Endodermal cell (in vitro differentiated cells): Measurements from ENCODE around the gene SYNPO2L. TPM values are rescaled to one million over a fixed set of nuclear protein-coding genes. Genes with fewer than 3 reads are reported as not detected.

Experiments used
- DNase-seq: peaks from one replicate; pipeline ENCODE4 v3.0.0-alpha.2; 2017
- H3K27ac ChIP-seq: 2 replicates; pipeline ENCODE4 v1.5.1; 2013; ENCODE audit warnings: mild to moderate bottlenecking, low read depth, low read length, moderate library complexity
- H3K27me3 ChIP-seq: 2 replicates; pipeline ENCODE4 v1.6.1; 2013; ENCODE audit warnings: mild to moderate bottlenecking, low read length, moderate library complexity; ENCODE audit not compliant: insufficient read depth, control insufficient read depth, poor library complexity, severe bottlenecking
- H3K36me3 ChIP-seq: 2 replicates; pipeline ENCODE4 v1.7.0; 2013; ENCODE audit warnings: mild to moderate bottlenecking, low read length, moderate library complexity; ENCODE audit not compliant: control insufficient read depth, insufficient read depth
- H3K4me1 ChIP-seq: one replicate; pipeline ENCODE4 v1.7.0; 2013; ENCODE audit warnings: low read length; ENCODE audit not compliant: control insufficient read depth, insufficient read depth
- H3K4me3 ChIP-seq: 2 replicates; pipeline ENCODE4 v1.5.1; 2013; ENCODE audit warnings: mild to moderate bottlenecking, low read length, moderate library complexity
- H3K9ac ChIP-seq: 2 replicates; pipeline ENCODE4 v1.6.1; 2013; ENCODE audit warnings: mild to moderate bottlenecking, low read length, moderate library complexity; ENCODE audit not compliant: poor library complexity, severe bottlenecking; ENCODE audit errors: extremely low read depth
- H3K9me3 ChIP-seq: 2 replicates; pipeline ENCODE4 v1.6.1; 2013; ENCODE audit warnings: mild to moderate bottlenecking, low read length, moderate library complexity; ENCODE audit not compliant: control insufficient read depth
- H3K27ac Mint-ChIP-seq: 2 replicates; pipeline ENCODE4 v1.8.0; 2020; ENCODE audit warnings: mixed read lengths
- H3K27me3 Mint-ChIP-seq: 2 replicates; pipeline ENCODE4 v1.8.0; 2021; ENCODE audit warnings: mild to moderate bottlenecking, mixed read lengths; ENCODE audit not compliant: insufficient read depth
- H3K36me3 Mint-ChIP-seq: 2 replicates; pipeline ENCODE4 v1.8.0; 2020; ENCODE audit warnings: low read depth, mixed read lengths
- H3K4me1 Mint-ChIP-seq: 2 replicates; pipeline ENCODE4 v1.8.0; 2020; ENCODE audit warnings: mixed read lengths
- H3K4me3 Mint-ChIP-seq: 2 replicates; pipeline ENCODE4 v1.8.0; 2020; ENCODE audit warnings: mild to moderate bottlenecking, moderate library complexity, mixed read lengths
- H3K9me3 Mint-ChIP-seq: 2 replicates; pipeline ENCODE4 v1.8.0; 2020; ENCODE audit warnings: mild to moderate bottlenecking, mixed read lengths
- WGBS, 2 experiments: methylation state at CpG; one replicate each; pipeline versions ENCODE4 v1.1.5 to v1.1.7; 2013; ENCODE audit warnings: missing lambda C conversion rate in 2 of 2, mixed read lengths in 1 of 2; ENCODE audit not compliant: insufficient coverage in 1 of 2, insufficient read length in 1 of 2; 5-methylcytosine and 5-hydroxymethylcytosine counted together
- total RNA-seq, 2 donors: library from RNA; stranded (reverse); fragmentation: NEBNext Ultra II Directional in 1 of 2; extraction: Animal tissue kit (Norgen Biotek cat#: 25700) in 1 of 2; gene quantifications; 2 replicates in 1 of 2; 3 replicates in 1 of 2; pipeline ENCODE4 v1.2.1, GENCODE V29; 2021
- TF ChIP-seq, protein P1 (sequence below): fragments of 200-600 bp; sonication (generic); conservative IDR thresholded peaks from 2 replicates; pipeline ENCODE4 v1.5.0; 2021; ENCODE audit warnings: antibody characterized with exemption, mild to moderate bottlenecking

Gene SYNPO2L
- total RNA-seq, 2 donors from 2014 or later, result 0.11 to 0.20 TPM

DNA sequence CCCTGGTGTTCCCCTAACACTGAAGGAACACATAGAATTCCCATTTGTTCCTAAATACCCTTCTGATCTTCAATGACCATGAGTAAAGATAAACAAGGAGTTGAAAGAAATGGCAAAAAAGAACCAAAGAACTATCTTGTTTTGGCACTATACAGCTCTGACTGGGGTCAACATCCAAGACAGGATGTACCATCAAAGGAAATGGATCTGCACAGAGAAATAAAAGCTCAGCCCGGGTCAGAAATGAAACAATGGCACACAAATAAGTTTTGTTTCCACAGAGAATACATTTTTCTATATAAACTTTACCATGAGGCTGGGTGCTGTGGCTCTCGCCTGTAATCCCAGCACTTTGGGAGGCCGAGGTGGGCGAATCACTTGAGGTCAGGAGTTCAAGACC lies 46.7 kb downstream of the SYNPO2L start:
- peaks cover 23% of the 10 kb centered on the region for H3K36me3 Mint-ChIP-seq
- no peaks in the 10 kb centered on the region for H3K4me1 Mint-ChIP-seq
- no peak for DNase-seq
- Histone ChIP-seq H3K36me3 (peaks cover 6% of the 10 kb centered on the region), H3K9me3 (no peaks in the 10 kb centered on the region), H3K27ac (no peak overlapping the region), H3K27me3 (no peaks in the 10 kb centered on the region), H3K9ac (no peak overlapping the region), H3K4me1 (no peaks in the 10 kb centered on the region), H3K4me3 (no peak overlapping the region)
- 84 to 96% methylated on average over 4 of the region's 4 CpGs for WGBS, 2 experiments
- no peak overlapping the region for H3K4me3 Mint-ChIP-seq
- TF ChIP-seq, protein P1, sequence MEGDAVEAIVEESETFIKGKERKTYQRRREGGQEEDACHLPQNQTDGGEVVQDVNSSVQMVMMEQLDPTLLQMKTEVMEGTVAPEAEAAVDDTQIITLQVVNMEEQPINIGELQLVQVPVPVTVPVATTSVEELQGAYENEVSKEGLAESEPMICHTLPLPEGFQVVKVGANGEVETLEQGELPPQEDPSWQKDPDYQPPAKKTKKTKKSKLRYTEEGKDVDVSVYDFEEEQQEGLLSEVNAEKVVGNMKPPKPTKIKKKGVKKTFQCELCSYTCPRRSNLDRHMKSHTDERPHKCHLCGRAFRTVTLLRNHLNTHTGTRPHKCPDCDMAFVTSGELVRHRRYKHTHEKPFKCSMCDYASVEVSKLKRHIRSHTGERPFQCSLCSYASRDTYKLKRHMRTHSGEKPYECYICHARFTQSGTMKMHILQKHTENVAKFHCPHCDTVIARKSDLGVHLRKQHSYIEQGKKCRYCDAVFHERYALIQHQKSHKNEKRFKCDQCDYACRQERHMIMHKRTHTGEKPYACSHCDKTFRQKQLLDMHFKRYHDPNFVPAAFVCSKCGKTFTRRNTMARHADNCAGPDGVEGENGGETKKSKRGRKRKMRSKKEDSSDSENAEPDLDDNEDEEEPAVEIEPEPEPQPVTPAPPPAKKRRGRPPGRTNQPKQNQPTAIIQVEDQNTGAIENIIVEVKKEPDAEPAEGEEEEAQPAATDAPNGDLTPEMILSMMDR, result no peak
- no peaks in the 10 kb centered on the region for H3K9me3 Mint-ChIP-seq
- H3K27me3 Mint-ChIP-seq, result no peaks in the 10 kb centered on the region
- H3K27ac Mint-ChIP-seq, result peak overlapping the region; percentile 45

DNA sequence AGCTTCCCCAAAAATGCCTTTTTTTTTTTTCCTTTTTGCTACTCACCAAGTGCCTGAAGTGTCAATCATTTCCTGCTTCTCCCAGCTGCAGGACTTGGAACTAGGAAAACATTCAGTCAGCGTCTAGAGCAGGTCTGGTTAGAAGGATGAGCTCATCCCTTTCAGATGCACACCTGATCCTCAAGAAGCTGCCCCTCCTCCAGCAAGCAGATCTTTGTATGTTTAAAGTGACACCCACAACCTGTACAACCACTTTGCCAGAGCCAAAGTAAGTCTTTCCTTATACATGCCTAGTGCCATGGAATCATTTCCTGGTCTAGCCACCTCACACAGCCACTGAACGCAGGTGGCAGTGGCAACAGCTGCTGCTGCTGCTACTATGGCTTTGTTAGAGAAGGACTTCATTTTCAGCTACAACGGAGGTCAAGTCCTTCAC lies 54.3 kb downstream of the SYNPO2L start:
- Histone ChIP-seq H3K9ac (peak overlapping the region; percentile 42), H3K27ac (peak overlapping the region; percentile 33), H3K4me1 (no peaks in the 10 kb centered on the region), H3K27me3 (no peaks in the 10 kb centered on the region), H3K36me3 (peaks cover 6% of the 10 kb centered on the region), H3K9me3 (no peaks in the 10 kb centered on the region), H3K4me3 (no peak overlapping the region)
- 68 to 76% methylated on average over 3 of the region's 3 CpGs for WGBS, 2 experiments
- peaks cover 41% of the 10 kb centered on the region for H3K36me3 Mint-ChIP-seq
- TF ChIP-seq, protein P1, result no peak
- DNase-seq, result peak; percentile 62
- no peak overlapping the region for H3K4me3 Mint-ChIP-seq
- H3K9me3 Mint-ChIP-seq, result no peaks in the 10 kb centered on the region
- H3K27ac Mint-ChIP-seq, result peak overlapping the region; percentile 80
- H3K4me1 Mint-ChIP-seq, result peaks cover 8% of the 10 kb centered on the region
- no peaks in the 10 kb centered on the region for H3K27me3 Mint-ChIP-seq

GRCh38 chr10:73597346-73597745 lies 58.5 kb downstream of the SYNPO2L start:
- Histone ChIP-seq H3K9me3 (no peaks in the 10 kb centered on the region), H3K4me3 (no peak overlapping the region), H3K27ac (no peak overlapping the region), H3K27me3 (no peaks in the 10 kb centered on the region), H3K9ac (no peak overlapping the region), H3K36me3 (no peaks in the 10 kb centered on the region), H3K4me1 (no peaks in the 10 kb centered on the region)
- H3K36me3 Mint-ChIP-seq, result peaks cover 19% of the 10 kb centered on the region
- H3K4me3 Mint-ChIP-seq, result no peak overlapping the region
- TF ChIP-seq, protein P1, result no peak
- DNase-seq, result no peak
- peak overlapping the region; percentile 62 for H3K27ac Mint-ChIP-seq
- no peaks in the 10 kb centered on the region for H3K9me3 Mint-ChIP-seq
- 100% methylated on average over 1 of the region's 1 CpG for WGBS, 2 experiments
- no peaks in the 10 kb centered on the region for H3K27me3 Mint-ChIP-seq
- H3K4me1 Mint-ChIP-seq, result peaks cover 16% of the 10 kb centered on the region

Other genes starting within 250 kb of the SYNPO2L start
- gene ANXA7, start 242.0 kb downstream of the SYNPO2L start, total RNA-seq, result 10 to 100 TPM; 69.2 to 82.3 TPM
- gene MSS51, start 222.5 kb downstream of the SYNPO2L start, total RNA-seq, result 1 to 10 TPM; 3.9 to 4.0 TPM
- gene PPP3CB, start 160.0 kb downstream of the SYNPO2L start, total RNA-seq, result 10 to 100 TPM; 39.2 to 40.2 TPM
- gene USP54, start 64.7 kb downstream of the SYNPO2L start, total RNA-seq, result 100 to 1,000 TPM in 1 of 2 donors, 10 to 100 TPM in 1; 89.5 to 110 TPM
- gene MYOZ1, start 14.6 kb downstream of the SYNPO2L start, total RNA-seq, result 1 to 10 TPM; 1.6 to 2.4 TPM
- gene AGAP5, start 42.1 kb upstream of the SYNPO2L start, total RNA-seq, result 10 to 100 TPM; 10.1 to 13.8 TPM
- 10 to 100 TPM; 63.2 to 71.4 TPM for gene SEC24C, start 88.3 kb upstream of the SYNPO2L start, total RNA-seq
- 10 to 100 TPM; 37.6 to 49.3 TPM for gene CHCHD1, start 126.0 kb upstream of the SYNPO2L start, total RNA-seq
- 10 to 100 TPM; 75.9 to 79.8 TPM for gene ZSWIM8, start 129.6 kb upstream of the SYNPO2L start, total RNA-seq
- gene NDST2, start 155.6 kb upstream of the SYNPO2L start, total RNA-seq, result 10 to 100 TPM; 19.6 to 20.3 TPM
- gene CAMK2G, start 218.5 kb upstream of the SYNPO2L start, total RNA-seq, result 10 to 100 TPM; 20.9 to 21.7 TPM